ENCODE results near the gene SERPINB13. TPM values are rescaled to one million over a fixed set of nuclear protein-coding genes. Genes with fewer than 3 reads are reported as not detected.

SERPINB13 gene
- total RNA-seq, 2 donors from 2014 or later, result not detected

GRCh38 chr18:63596964-63597363 lies 9.8 kb downstream of the SERPINB13 start:
- intact Hi-C loops (cut with DNase I), result no loop called here
- no peak for DNase-seq
- no peaks in the 10 kb centered on the region for H3K4me1 ChIP-seq
- no peaks in the 10 kb centered on the region for H3K9me3 ChIP-seq
- no peak overlapping the region for H3K9ac ChIP-seq (ENCODE audit: low read depth in 2 of 2, low read length in 2 of 2)
- H3K4me3 ChIP-seq, result no peak overlapping the region
- no peaks in the 10 kb centered on the region for H3K36me3 ChIP-seq
- no peak overlapping the region for H3K27ac ChIP-seq
- TF ChIP-seq CTCF (IDR thresholded peaks at IDR 0.05), result no peak
- H3K27me3 ChIP-seq, result no peaks in the 10 kb centered on the region

GRCh38 chr18:63603355-63603754 lies 16.2 kb downstream of the SERPINB13 start:
- TF ChIP-seq CTCF (IDR thresholded peaks at IDR 0.05), result no peak
- Histone ChIP-seq H3K4me1 (no peaks in the 10 kb centered on the region), H3K9me3 (no peaks in the 10 kb centered on the region), H3K27me3 (no peaks in the 10 kb centered on the region), H3K27ac (no peak overlapping the region), H3K4me3 (no peak overlapping the region), H3K9ac (ENCODE audit: low read depth in 2 of 2, low read length in 2 of 2) (no peak overlapping the region), H3K36me3 (no peaks in the 10 kb centered on the region)
- intact Hi-C loops (cut with DNase I), result loop anchor here (10.0 kb wide), 1 partner anchor 201 kb away; no protein-coding TSS in a partner anchor
- no peak for DNase-seq

GRCh38 chr18:63603772-63604171 lies 16.6 kb downstream of the SERPINB13 start:
- Histone ChIP-seq H3K27ac (no peak overlapping the region), H3K9me3 (no peaks in the 10 kb centered on the region), H3K9ac (ENCODE audit: low read depth in 2 of 2, low read length in 2 of 2) (no peak overlapping the region), H3K4me3 (no peak overlapping the region), H3K36me3 (no peaks in the 10 kb centered on the region), H3K27me3 (no peaks in the 10 kb centered on the region), H3K4me1 (no peaks in the 10 kb centered on the region)
- TF ChIP-seq CTCF (IDR thresholded peaks at IDR 0.05), result no peak
- intact Hi-C loops (cut with DNase I), result loop anchor here (10.0 kb wide), 1 partner anchor 201 kb away; no protein-coding TSS in a partner anchor
- no peak for DNase-seq

GRCh38 chr18:63604791-63605567 lies 17.8 kb downstream of the SERPINB13 start:
- intact Hi-C loops (cut with DNase I), result loop anchor here (10.0 kb wide), 1 partner anchor 200 kb away; no protein-coding TSS in a partner anchor
- H3K9ac ChIP-seq (ENCODE audit: low read depth in 2 of 2, low read length in 2 of 2), result no peak overlapping the region
- DNase-seq, result no peak
- no peaks in the 10 kb centered on the region for H3K27me3 ChIP-seq
- H3K36me3 ChIP-seq, result no peaks in the 10 kb centered on the region
- no peak for TF ChIP-seq CTCF (IDR thresholded peaks at IDR 0.05)
- no peak overlapping the region for H3K27ac ChIP-seq
- H3K9me3 ChIP-seq, result no peaks in the 10 kb centered on the region
- H3K4me3 ChIP-seq, result no peak overlapping the region
- H3K4me1 ChIP-seq, result no peaks in the 10 kb centered on the region

GRCh38 chr18:63606526-63606925 lies 19.4 kb downstream of the SERPINB13 start:
- no peak for DNase-seq
- H3K27ac ChIP-seq, result no peak overlapping the region
- no peak for TF ChIP-seq CTCF (IDR thresholded peaks at IDR 0.05)
- no peak overlapping the region for H3K9ac ChIP-seq (ENCODE audit: low read depth in 2 of 2, low read length in 2 of 2)
- H3K4me3 ChIP-seq, result no peak overlapping the region
- H3K36me3 ChIP-seq, result no peaks in the 10 kb centered on the region
- intact Hi-C loops (cut with DNase I), result loop anchor here (10.0 kb wide), 1 partner anchor 198 kb away; no protein-coding TSS in a partner anchor
- no peaks in the 10 kb centered on the region for H3K4me1 ChIP-seq
- H3K9me3 ChIP-seq, result no peaks in the 10 kb centered on the region
- no peaks in the 10 kb centered on the region for H3K27me3 ChIP-seq
